GM21717 (cell line): ENCODE results near the gene MAGEA2.
"Not testable (repeated sequence)": the region's sequence is repeated elsewhere in the genome, so short reads cannot be mapped to it uniquely, and the experiment has no call there.

ENCODE experiments used
- ATAC-seq: cut with Tn5 transposase; IDR thresholded peaks from one replicate; pipeline ENCODE4 v1.9.1; 2021; ENCODE audit warnings: mild to moderate bottlenecking, moderate library complexity; ENCODE audit not compliant: unreplicated experiment

The MAGEA2 gene

GRCh38 chrX:152753686-152754650 lies at the start of gene MAGEA2:
Gene MAGEA2, minus strand, starts transcription at chrX:152753842. Its CDS starts 2,479 bp downstream, at chrX:152751363.
- ATAC-seq: not testable (repeated sequence)

- ATAC-seq: no peak
These were observed 45.3 kb upstream of the MAGEA2 start for GRCh38 chrX:152798945-152799344.

GRCh38 chrX:152787062-152787461 lies 33.4 kb upstream of the MAGEA2 start:
- not testable (repeated sequence) for ATAC-seq

GRCh38 chrX:152769549-152770289 lies 16.1 kb upstream of the MAGEA2 start, which contains the start of gene MAGEA6:
Gene MAGEA6, minus strand, starts transcription at chrX:152769689. Its CDS starts 2,039 bp downstream, at chrX:152767650.
- not testable (repeated sequence) for ATAC-seq

GRCh38 chrX:152766562-152766961 lies 12.9 kb upstream of the MAGEA2 start:
- ATAC-seq: not testable (repeated sequence)

GRCh38 chrX:152761582-152761981 lies 7.9 kb upstream of the MAGEA2 start:
- ATAC-seq: not testable (repeated sequence)

GRCh38 chrX:152759544-152759943 lies 5.9 kb upstream of the MAGEA2 start:
- ATAC-seq: not testable (repeated sequence)

- not testable (repeated sequence) for ATAC-seq
These were observed 5.3 kb upstream of the MAGEA2 start, which contains the start of gene CSAG3 for GRCh38 chrX:152758918-152759317. Gene CSAG3, plus strand, starts transcription at chrX:152759218.

GRCh38 chrX:152754871-152755270 lies 1.2 kb upstream of the MAGEA2 start:
- peak; percentile 63 for ATAC-seq

GRCh38 chrX:152738560-152738959 lies 15.1 kb downstream of the MAGEA2 start:
- no peak for ATAC-seq

GRCh38 chrX:152736528-152736927 lies 17.1 kb downstream of the MAGEA2 start:
- ATAC-seq: not testable (repeated sequence)

- no peak for ATAC-seq
These were observed 17.7 kb downstream of the MAGEA2 start for GRCh38 chrX:152735860-152736511.

- no peak for ATAC-seq
These were observed 18.5 kb downstream of the MAGEA2 start for GRCh38 chrX:152735101-152735500.

GRCh38 chrX:152734143-152734858 lies 19.3 kb downstream of the MAGEA2 start:
- ATAC-seq: not testable (repeated sequence)

GRCh38 chrX:152733261-152733975 lies 20.2 kb downstream of the MAGEA2 start, which contains the start of the genes CSAG1 and MAGEA12:
Gene CSAG1, minus strand, starts transcription at chrX:152733721. Its CDS starts 1,261 bp downstream, at chrX:152732460.
Gene MAGEA12, plus strand, starts transcription at chrX:152733757. Its CDS starts 2,405 bp downstream, at chrX:152736162.
- ATAC-seq: no peak

- ATAC-seq: no peak
These were observed 28.2 kb downstream of the MAGEA2 start for GRCh38 chrX:152725409-152725808.

GRCh38 chrX:152713815-152714787 lies 39.5 kb downstream of the MAGEA2 start, which contains the start of gene MAGEA2B:
Gene MAGEA2B, plus strand, starts transcription at chrX:152714628. Its CDS starts 2,479 bp downstream, at chrX:152717107.
- not testable (repeated sequence) for ATAC-seq

- ATAC-seq: peak; percentile 76
These were observed 40.4 kb downstream of the MAGEA2 start for GRCh38 chrX:152713195-152713594.
